ENCODE data around the gene METTL4. TPM values are rescaled to one million over a fixed set of nuclear protein-coding genes. Genes with fewer than 3 reads are reported as not detected.

The METTL4 gene
- total and polyA plus RNA-seq, 8 donors: 1.9 to 6.3 (median 2.9) TPM

- Histone ChIP-seq H3K9me3 (no peaks in the 10 kb centered on the region), H3K27me3 (no peaks in the 10 kb centered on the region), H3K36me3 (no peaks in the 10 kb centered on the region), H3K4me1 (no peaks in the 10 kb centered on the region), H3K4me3 (no peak overlapping the region), H3K27ac (no peak overlapping the region)
- ATAC-seq: no peak
- intact Hi-C loops (cut with DNase I): no loop called here
- no peak for FAIRE-seq
- WGBS, 2 donors: 93 to 95% methylated on average over 2 of the region's 2 CpGs
- no peak for DNase-seq
- TF ChIP-seq, protein P1, sequence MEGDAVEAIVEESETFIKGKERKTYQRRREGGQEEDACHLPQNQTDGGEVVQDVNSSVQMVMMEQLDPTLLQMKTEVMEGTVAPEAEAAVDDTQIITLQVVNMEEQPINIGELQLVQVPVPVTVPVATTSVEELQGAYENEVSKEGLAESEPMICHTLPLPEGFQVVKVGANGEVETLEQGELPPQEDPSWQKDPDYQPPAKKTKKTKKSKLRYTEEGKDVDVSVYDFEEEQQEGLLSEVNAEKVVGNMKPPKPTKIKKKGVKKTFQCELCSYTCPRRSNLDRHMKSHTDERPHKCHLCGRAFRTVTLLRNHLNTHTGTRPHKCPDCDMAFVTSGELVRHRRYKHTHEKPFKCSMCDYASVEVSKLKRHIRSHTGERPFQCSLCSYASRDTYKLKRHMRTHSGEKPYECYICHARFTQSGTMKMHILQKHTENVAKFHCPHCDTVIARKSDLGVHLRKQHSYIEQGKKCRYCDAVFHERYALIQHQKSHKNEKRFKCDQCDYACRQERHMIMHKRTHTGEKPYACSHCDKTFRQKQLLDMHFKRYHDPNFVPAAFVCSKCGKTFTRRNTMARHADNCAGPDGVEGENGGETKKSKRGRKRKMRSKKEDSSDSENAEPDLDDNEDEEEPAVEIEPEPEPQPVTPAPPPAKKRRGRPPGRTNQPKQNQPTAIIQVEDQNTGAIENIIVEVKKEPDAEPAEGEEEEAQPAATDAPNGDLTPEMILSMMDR (IDR thresholded peaks at IDR 0.05): no peak
Observed at GRCh38 chr18:2590303-2590702, 19.0 kb upstream of the METTL4 start.

DNA sequence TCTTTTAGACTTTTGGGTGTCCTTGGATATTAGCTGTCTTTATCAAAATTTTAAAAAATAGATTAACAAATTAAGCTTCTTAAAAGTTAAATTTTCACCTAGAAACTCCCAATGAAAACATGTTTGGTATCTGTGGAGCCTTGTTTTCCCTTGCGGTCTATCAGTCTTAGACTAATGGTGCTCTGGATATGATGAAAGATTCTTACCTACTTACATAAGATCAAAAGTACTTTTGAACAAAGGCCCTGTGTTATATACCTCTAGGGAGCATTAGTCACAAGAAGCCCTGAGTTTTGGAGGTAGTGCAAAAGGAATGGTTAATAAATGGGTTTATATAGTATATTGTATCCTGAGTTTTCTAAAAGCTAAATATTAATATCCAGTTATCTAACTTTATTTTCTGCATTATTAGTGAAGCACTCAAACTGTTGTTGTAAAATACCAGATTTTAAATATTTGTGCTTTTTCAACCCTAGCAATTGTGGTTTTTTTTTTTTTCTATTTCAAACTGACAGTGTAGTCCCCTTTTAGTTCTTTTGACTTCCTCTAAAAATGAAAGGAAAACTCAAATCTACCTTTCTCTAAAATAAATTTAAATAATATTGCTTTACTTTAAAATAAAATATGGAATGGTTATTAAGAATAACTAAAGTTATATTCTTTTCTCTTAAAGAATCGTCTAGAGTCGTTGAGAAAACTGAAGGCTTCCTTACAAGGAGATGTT is 18.2 kb upstream of the METTL4 start:
- TF ChIP-seq, protein P1 (IDR thresholded peaks at IDR 0.05): no peak
- Histone ChIP-seq H3K4me1 (no peaks in the 10 kb centered on the region), H3K27ac (peak overlapping the region in 2 of 4 donors; percentile 19 to 35), H3K9me3 (no peaks in the 10 kb centered on the region), H3K36me3 (no peaks in the 10 kb centered on the region), H3K27me3 (no peaks in the 10 kb centered on the region), H3K4me3 (no peak overlapping the region)
- intact Hi-C loops (cut with DNase I): no loop called here
- 81 to 82% methylated on average over 3 of the region's 3 CpGs for whole genome bisulfite sequencing, 2 donors
- DNase-seq (no peak), ATAC-seq (peak in 2 of 4 donors; percentile 46 to 52), FAIRE-seq (no peak)

DNA sequence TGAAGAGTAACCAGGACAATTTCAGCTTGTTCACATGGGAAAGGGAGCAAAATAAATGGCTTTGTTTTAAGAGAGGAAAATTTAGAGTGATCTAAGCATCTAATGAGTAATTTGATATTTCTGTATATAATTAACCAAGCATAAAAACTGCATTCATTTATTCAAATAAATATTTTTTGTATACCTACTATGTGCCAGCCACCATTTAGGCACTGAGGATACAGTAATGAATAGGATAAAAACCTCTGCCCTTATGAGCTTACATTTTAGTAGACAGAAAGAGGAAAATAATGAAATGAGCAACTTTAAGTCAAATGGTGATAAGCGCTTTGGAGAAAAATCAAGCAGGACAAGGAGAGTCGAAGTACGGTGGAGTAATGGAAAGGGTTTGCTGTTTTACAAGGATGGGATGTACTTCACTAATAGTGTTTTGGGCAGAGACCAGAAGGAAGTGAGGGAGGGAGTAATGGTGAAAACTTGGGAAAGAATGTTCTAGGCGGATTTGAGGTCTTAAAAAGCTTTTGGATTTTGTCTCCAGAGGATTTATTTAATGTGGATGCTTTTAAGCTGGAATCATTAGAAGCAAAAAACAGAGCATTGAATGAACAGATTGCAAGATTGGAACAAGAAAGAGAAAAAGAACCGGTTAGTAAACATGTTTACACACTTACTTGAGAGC is 17.5 kb upstream of the METTL4 start:
- FAIRE-seq (no peak), ATAC-seq (peak in 1 of 4 donors; percentile 34), DNase-seq (no peak)
- Histone ChIP-seq H3K4me3 (no peak overlapping the region), H3K27me3 (no peaks in the 10 kb centered on the region), H3K36me3 (no peaks in the 10 kb centered on the region), H3K9me3 (no peaks in the 10 kb centered on the region), H3K27ac (peak overlapping the region in 1 of 4 donors; percentile 35), H3K4me1 (no peaks in the 10 kb centered on the region)
- TF ChIP-seq, protein P1 (IDR thresholded peaks at IDR 0.05): no peak
- intact Hi-C loops (cut with DNase I): no loop called here
- WGBS, 2 donors: 78 to 87% methylated on average over 5 of the region's 5 CpGs

GRCh38 chr18:2587788-2588187 is 16.5 kb upstream of the METTL4 start:
- TF ChIP-seq, protein P1 (IDR thresholded peaks at IDR 0.05): no peak
- no peak for FAIRE-seq
- ATAC-seq: no peak

DNA sequence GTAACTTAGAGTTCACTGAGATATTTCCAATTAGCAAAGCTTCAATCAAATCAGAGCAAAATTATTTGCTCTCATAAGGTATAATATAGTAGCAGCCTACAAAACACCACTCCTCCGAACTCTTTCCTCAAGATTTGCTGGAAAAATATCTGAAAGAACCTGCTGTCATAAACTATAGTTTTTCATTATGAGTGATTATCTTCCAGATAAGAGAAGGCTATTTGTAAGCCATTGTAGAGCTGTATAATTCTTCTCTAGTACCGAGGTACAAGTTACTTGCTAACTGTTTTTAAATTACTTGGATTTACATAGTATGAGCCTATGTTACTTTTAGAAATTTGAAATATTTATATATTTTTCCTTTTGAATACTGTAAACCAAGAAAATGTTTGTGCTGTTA is 2.1 kb upstream of the METTL4 start:
- Histone ChIP-seq H3K36me3 (no peaks in the 10 kb centered on the region), H3K9me3 (no peaks in the 10 kb centered on the region), H3K4me1 (peaks cover 4 to 9% (median 5%) of the 10 kb centered on the region in 3 donors), H3K27me3 (no peaks in the 10 kb centered on the region), H3K27ac (no peak overlapping the region), H3K4me3 (no peak overlapping the region)
- no peak for FAIRE-seq
- WGBS, 2 donors: 48 to 51% methylated on average over 2 of the region's 2 CpGs
- intact Hi-C loops (cut with DNase I): no loop called here
- TF ChIP-seq, protein P1 (IDR thresholded peaks at IDR 0.05): no peak
- no peak for ATAC-seq
- DNase-seq: no peak

More at GRCh38 chr18:2587788-2588187, 16.5 kb upstream of the METTL4 start:
- H3K36me3 ChIP-seq: no peaks in the 10 kb centered on the region
- H3K9me3 ChIP-seq: no peaks in the 10 kb centered on the region
- H3K27ac ChIP-seq: no peak overlapping the region
- H3K4me1 ChIP-seq: no peaks in the 10 kb centered on the region
- DNase-seq: no peak
- no peaks in the 10 kb centered on the region for H3K27me3 ChIP-seq
- intact Hi-C loops (cut with DNase I): no loop called here
- no peak overlapping the region for H3K4me3 ChIP-seq
- 94 to 97% methylated on average over 3 of the region's 3 CpGs for WGBS, 2 donors
